IMR-90 (cell line): ENCODE data around the gene DYNLT2B.

Source experiments
- CTCF ChIP-seq: conservative IDR thresholded peaks from 2 replicates; pipeline ENCODE4 v1.5.1; 2012; ENCODE audit warnings: mild to moderate bottlenecking, low read depth, low read length, improper control_type of control experiment
- FOS ChIP-seq: fragments of 150-350 bp; IDR thresholded peaks from 2 replicates; pipeline ENCODE4 v1.6.1; 2016; ENCODE audit warnings: low read depth, low read length
- MXI1 ChIP-seq: IDR thresholded peaks from 2 replicates; pipeline ENCODE4 v1.6.1; 2012; ENCODE audit warnings: low read depth, mild to moderate bottlenecking, low read length, moderate library complexity, borderline replicate concordance
- RCOR1 ChIP-seq: IDR thresholded peaks from 2 replicates; pipeline ENCODE4 v1.6.1; 2012; ENCODE audit warnings: mild to moderate bottlenecking, low read length, improper control_type of control experiment; ENCODE audit not compliant: insufficient replicate concordance

GRCh38 chr3:196268284-196269163 is 49.5 kb downstream of the DYNLT2B start:
- no peak for TF ChIP-seq FOS
- no peak for TF ChIP-seq CTCF
- TF ChIP-seq MXI1, result no peak
- TF ChIP-seq RCOR1, result no peak
